Measurements from ENCODE around the gene STK39. TPM values are rescaled to one million over a fixed set of nuclear protein-coding genes. Genes with fewer than 3 reads are reported as not detected.

The STK39 gene
- polyA plus RNA-seq, 1 donor from 2014 or later = 9.5 TPM

DNA sequence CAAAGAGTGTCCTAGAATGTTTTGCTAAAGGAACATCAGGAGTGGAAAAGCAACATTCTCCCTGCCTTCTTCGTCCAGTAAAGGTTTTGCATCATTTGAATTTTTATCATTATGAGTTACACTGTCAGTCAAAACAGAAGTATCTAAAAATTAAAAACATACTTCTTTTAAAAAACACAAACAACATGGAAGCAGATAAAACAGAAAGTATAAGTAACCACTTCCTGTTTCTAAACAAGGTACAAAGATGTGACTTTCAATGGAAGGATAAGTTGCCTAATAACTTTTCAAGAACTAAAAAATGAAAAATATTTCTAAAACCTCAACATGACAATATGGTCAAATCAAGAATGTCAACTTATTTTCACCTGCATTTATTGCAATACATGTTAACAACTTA is 158.2 kb downstream of the STK39 start:
- TF ChIP-seq CTCF (IDR thresholded peaks at IDR 0.05; ENCODE audit: poor library complexity, severe bottlenecking) (no peak), SMC3 (conservative IDR thresholded peaks at IDR 0.05; ENCODE audit: poor library complexity) (no peak), POLR2AphosphoS5 (IDR thresholded peaks at IDR 0.05) (no peak), TAF1 (IDR thresholded peaks at IDR 0.05; ENCODE audit: low read depth) (no peak), RAD21 (conservative IDR thresholded peaks at IDR 0.05) (no peak), EZH2 (IDR thresholded peaks at IDR 0.05; ENCODE audit: borderline replicate concordance, insufficient read depth, low read length, poor library complexity, severe bottlenecking) (no peak), EP300 (conservative IDR thresholded peaks at IDR 0.05; ENCODE audit: poor library complexity, severe bottlenecking) (no peak), MXI1 (conservative IDR thresholded peaks at IDR 0.05; ENCODE audit: poor library complexity, severe bottlenecking) (no peak)
- TF ChIP-seq, protein P1, sequence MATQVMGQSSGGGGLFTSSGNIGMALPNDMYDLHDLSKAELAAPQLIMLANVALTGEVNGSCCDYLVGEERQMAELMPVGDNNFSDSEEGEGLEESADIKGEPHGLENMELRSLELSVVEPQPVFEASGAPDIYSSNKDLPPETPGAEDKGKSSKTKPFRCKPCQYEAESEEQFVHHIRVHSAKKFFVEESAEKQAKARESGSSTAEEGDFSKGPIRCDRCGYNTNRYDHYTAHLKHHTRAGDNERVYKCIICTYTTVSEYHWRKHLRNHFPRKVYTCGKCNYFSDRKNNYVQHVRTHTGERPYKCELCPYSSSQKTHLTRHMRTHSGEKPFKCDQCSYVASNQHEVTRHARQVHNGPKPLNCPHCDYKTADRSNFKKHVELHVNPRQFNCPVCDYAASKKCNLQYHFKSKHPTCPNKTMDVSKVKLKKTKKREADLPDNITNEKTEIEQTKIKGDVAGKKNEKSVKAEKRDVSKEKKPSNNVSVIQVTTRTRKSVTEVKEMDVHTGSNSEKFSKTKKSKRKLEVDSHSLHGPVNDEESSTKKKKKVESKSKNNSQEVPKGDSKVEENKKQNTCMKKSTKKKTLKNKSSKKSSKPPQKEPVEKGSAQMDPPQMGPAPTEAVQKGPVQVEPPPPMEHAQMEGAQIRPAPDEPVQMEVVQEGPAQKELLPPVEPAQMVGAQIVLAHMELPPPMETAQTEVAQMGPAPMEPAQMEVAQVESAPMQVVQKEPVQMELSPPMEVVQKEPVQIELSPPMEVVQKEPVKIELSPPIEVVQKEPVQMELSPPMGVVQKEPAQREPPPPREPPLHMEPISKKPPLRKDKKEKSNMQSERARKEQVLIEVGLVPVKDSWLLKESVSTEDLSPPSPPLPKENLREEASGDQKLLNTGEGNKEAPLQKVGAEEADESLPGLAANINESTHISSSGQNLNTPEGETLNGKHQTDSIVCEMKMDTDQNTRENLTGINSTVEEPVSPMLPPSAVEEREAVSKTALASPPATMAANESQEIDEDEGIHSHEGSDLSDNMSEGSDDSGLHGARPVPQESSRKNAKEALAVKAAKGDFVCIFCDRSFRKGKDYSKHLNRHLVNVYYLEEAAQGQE (IDR thresholded peaks at IDR 0.05; ENCODE audit: borderline replicate concordance) = no peak
- Histone ChIP-seq H3K4me2 (ENCODE audit: low read length) (no peak overlapping the region), H3K9me3 (ENCODE audit: low read length) (no peaks in the 10 kb centered on the region), H3K79me2 (replicated peaks; ENCODE audit: insufficient read depth, low read length) (no peaks in the 10 kb centered on the region), H3K9me2 (ENCODE audit: insufficient read depth, low read length) (no peaks in the 10 kb centered on the region), H3K27me3 (ENCODE audit: insufficient read depth, low read depth, low read length) (no peaks in the 10 kb centered on the region), H4K20me1 (ENCODE audit: insufficient read depth) (no peaks in the 10 kb centered on the region), H3K36me3 (ENCODE audit: insufficient read depth, low read length) (no peaks in the 10 kb centered on the region), H3K9ac (ENCODE audit: low read length) (no peak overlapping the region), H3F3A (ENCODE audit: insufficient read depth, low read length, poor library complexity, severe bottlenecking) (no peaks in the 10 kb centered on the region), H3K4me3 (ENCODE audit: low read length) (no peak overlapping the region), H2AFZ (ENCODE audit: low read depth, low read length) (no peak overlapping the region), H3K27ac (ENCODE audit: low read length) (no peak overlapping the region)

DNA sequence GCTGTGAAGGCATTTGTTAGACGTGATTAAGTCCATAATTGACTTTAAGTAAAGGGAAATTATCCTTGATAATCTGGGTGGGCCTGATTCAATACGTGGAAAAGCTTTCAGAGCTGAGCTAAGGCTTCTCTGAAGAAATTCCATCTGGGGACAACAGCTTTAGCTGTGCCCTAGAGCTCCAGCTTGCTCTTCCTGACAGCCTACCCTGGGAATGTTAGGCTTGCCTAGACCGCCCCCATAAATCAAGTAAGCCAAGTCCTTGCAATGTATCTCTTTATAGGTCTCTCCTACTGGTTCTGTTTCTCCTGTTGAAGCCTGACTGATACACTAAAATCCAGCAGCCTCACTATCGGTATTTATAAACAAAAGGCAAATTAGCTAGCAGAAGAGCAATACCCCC is 160.0 kb downstream of the STK39 start:
- H3K27me3 ChIP-seq (ENCODE audit: insufficient read depth, low read depth, low read length) = no peaks in the 10 kb centered on the region
- no peaks in the 10 kb centered on the region for H3K9me3 ChIP-seq (ENCODE audit: low read length)
- no peak overlapping the region for H3K27ac ChIP-seq (ENCODE audit: low read length)
- H4K20me1 ChIP-seq (ENCODE audit: insufficient read depth) = no peaks in the 10 kb centered on the region
- TF ChIP-seq EZH2 (IDR thresholded peaks at IDR 0.05; ENCODE audit: borderline replicate concordance, insufficient read depth, low read length, poor library complexity, severe bottlenecking) = no peak
- no peak for TF ChIP-seq EP300 (conservative IDR thresholded peaks at IDR 0.05; ENCODE audit: poor library complexity, severe bottlenecking)
- TF ChIP-seq POLR2AphosphoS5 (IDR thresholded peaks at IDR 0.05) = no peak
- TF ChIP-seq, protein P1 (IDR thresholded peaks at IDR 0.05; ENCODE audit: borderline replicate concordance) = no peak
- no peak for TF ChIP-seq RAD21 (conservative IDR thresholded peaks at IDR 0.05)
- no peak for TF ChIP-seq CTCF (IDR thresholded peaks at IDR 0.05; ENCODE audit: poor library complexity, severe bottlenecking)
- no peak for TF ChIP-seq TAF1 (IDR thresholded peaks at IDR 0.05; ENCODE audit: low read depth)
- TF ChIP-seq SMC3 (conservative IDR thresholded peaks at IDR 0.05; ENCODE audit: poor library complexity) = no peak
- TF ChIP-seq MXI1 (conservative IDR thresholded peaks at IDR 0.05; ENCODE audit: poor library complexity, severe bottlenecking) = no peak
- H3K9ac ChIP-seq (ENCODE audit: low read length) = no peak overlapping the region
- no peak overlapping the region for H3K4me2 ChIP-seq (ENCODE audit: low read length)
- H3F3A ChIP-seq (ENCODE audit: insufficient read depth, low read length, poor library complexity, severe bottlenecking) = no peaks in the 10 kb centered on the region
- H3K36me3 ChIP-seq (ENCODE audit: insufficient read depth, low read length) = no peaks in the 10 kb centered on the region
- no peak overlapping the region for H3K4me3 ChIP-seq (ENCODE audit: low read length)
- H3K9me2 ChIP-seq (ENCODE audit: insufficient read depth, low read length) = no peaks in the 10 kb centered on the region
- H2AFZ ChIP-seq (ENCODE audit: low read depth, low read length) = no peak overlapping the region
- H3K79me2 ChIP-seq (replicated peaks; ENCODE audit: insufficient read depth, low read length) = no peaks in the 10 kb centered on the region
